HG02840 (cell line): ENCODE data around the gene MGLL.
A peak's percentile ranks its signal among the peaks of the same experiment; 100 is the strongest.

Experiments used
- ATAC-seq: cut with Tn5 transposase; IDR thresholded peaks from one replicate; pipeline ENCODE4 v1.9.1; 2021; ENCODE audit warnings: mild to moderate bottlenecking, moderate library complexity, moderate number of reproducible peaks; ENCODE audit not compliant: unreplicated experiment, low FRiP score

MGLL gene

GRCh38 chr3:127680798-127681221, 141.5 kb downstream of the MGLL start:
- no peak for ATAC-seq

GRCh38 chr3:127680146-127680661, 142.1 kb downstream of the MGLL start:
- ATAC-seq, result no peak

- no peak for ATAC-seq
Measured at GRCh38 chr3:127679534-127680145, 142.7 kb downstream of the MGLL start.

GRCh38 chr3:127678611-127679533, 143.4 kb downstream of the MGLL start:
- ATAC-seq, result no peak

GRCh38 chr3:127678315-127678599, 144.1 kb downstream of the MGLL start:
- ATAC-seq, result no peak

GRCh38 chr3:127677541-127678314, 144.6 kb downstream of the MGLL start:
- no peak for ATAC-seq

GRCh38 chr3:127676921-127677351, 145.4 kb downstream of the MGLL start:
- no peak for ATAC-seq

GRCh38 chr3:127676456-127676855, 145.9 kb downstream of the MGLL start:
- ATAC-seq, result no peak

- ATAC-seq, result no peak
Measured at GRCh38 chr3:127675651-127676391, 146.5 kb downstream of the MGLL start.

GRCh38 chr3:127674790-127675189, 147.5 kb downstream of the MGLL start:
- no peak for ATAC-seq

GRCh38 chr3:127674101-127674721, 148.1 kb downstream of the MGLL start:
- no peak for ATAC-seq

- ATAC-seq, result peak; percentile 32
Measured at GRCh38 chr3:127673191-127674100, 148.9 kb downstream of the MGLL start.

- peak; percentile 58 for ATAC-seq
Measured at GRCh38 chr3:127672429-127673190, 149.7 kb downstream of the MGLL start, which contains the start of gene ABTB1. ABTB1 (plus strand) TSS chr3:127672952; CDS start chr3:127673026, 74 bp downstream.

- ATAC-seq, result peak; percentile 4
Measured at GRCh38 chr3:127671523-127672428, 150.5 kb downstream of the MGLL start.

- no peak for ATAC-seq
Measured at GRCh38 chr3:127670761-127671522, 151.4 kb downstream of the MGLL start.

- ATAC-seq, result no peak
Measured at GRCh38 chr3:127670229-127670559, 152.1 kb downstream of the MGLL start.
